ENCODE measurements around the gene KIF13A. TPM values are rescaled to one million over a fixed set of nuclear protein-coding genes. Genes with fewer than 3 reads are reported as not detected.

KIF13A gene
- total RNA-seq, result 43.0 TPM

- intact Hi-C loops (cut with DNase I), result loop anchor here (10.0 kb wide), 1 partner anchor 113 kb away; no protein-coding TSS in a partner anchor
- Histone ChIP-seq H3K9me3 (no peaks in the 10 kb centered on the region), H3K36me3 (no peaks in the 10 kb centered on the region), H3K27me3 (no peaks in the 10 kb centered on the region), H3K4me1 (peaks cover 38% of the 10 kb centered on the region), H3K27ac (peak within 1 kb of the TSS; percentile 96), H3K4me3 (peak within 1 kb of the TSS; percentile 81 to 82)
- TF ChIP-seq POLR2AphosphoS5 (IDR thresholded peaks at IDR 0.05; ENCODE audit: insufficient read depth in 1 of 2, low read depth in 1 of 2), result no peak
- DNase-seq (ENCODE audit: extremely low spot score in 2 of 2), result no peak
These were observed at the start of gene KIF13A for GRCh38 chr6:17987447-17987696. Gene KIF13A (minus strand): TSS chr6:17987635. CDS start chr6:17987463, 172 bp downstream.

DNA sequence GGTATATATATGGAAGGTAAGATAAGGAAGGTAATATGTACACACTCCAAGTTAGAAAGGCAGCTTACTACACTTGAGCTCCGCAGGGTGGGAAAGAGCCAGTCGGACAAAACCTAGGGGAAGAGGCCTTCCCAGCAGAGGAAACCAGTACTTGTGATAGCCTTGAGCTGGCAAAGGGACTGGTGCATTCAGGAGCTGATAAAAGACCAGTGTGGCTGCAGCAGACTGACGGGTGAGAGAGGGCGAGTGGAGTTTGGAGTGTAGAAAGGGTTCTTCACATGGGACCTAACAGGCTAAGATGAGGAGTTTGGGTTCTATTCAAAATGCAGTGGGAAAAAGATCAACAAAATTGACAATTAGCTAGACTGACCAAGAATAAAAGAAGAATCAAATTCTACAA lies 49.3 kb upstream of the KIF13A start:
- Histone ChIP-seq H3K36me3 (no peaks in the 10 kb centered on the region), H3K9me3 (no peaks in the 10 kb centered on the region), H3K4me3 (no peak overlapping the region), H3K27ac (no peak overlapping the region), H3K4me1 (no peaks in the 10 kb centered on the region), H3K27me3 (no peaks in the 10 kb centered on the region)
- intact Hi-C loops (cut with DNase I), result no loop called here
- TF ChIP-seq POLR2AphosphoS5 (IDR thresholded peaks at IDR 0.05; ENCODE audit: insufficient read depth in 1 of 2, low read depth in 1 of 2), result no peak
- TF ChIP-seq CTCF (IDR thresholded peaks at IDR 0.05), result no peak
- no peak for TF ChIP-seq POLR2A (IDR thresholded peaks at IDR 0.05)
- DNase-seq (ENCODE audit: extremely low spot score in 2 of 2), result no peak

GRCh38 chr6:18035330-18035854 lies 48.0 kb upstream of the KIF13A start:
- no peaks in the 10 kb centered on the region for H3K9me3 ChIP-seq
- H3K27ac ChIP-seq, result no peak overlapping the region
- intact Hi-C loops (cut with DNase I), result no loop called here
- TF ChIP-seq POLR2AphosphoS5 (IDR thresholded peaks at IDR 0.05; ENCODE audit: insufficient read depth in 1 of 2, low read depth in 1 of 2) (no peak), POLR2A (IDR thresholded peaks at IDR 0.05) (no peak), CTCF (IDR thresholded peaks at IDR 0.05) (no peak)
- no peak overlapping the region for H3K4me3 ChIP-seq
- no peaks in the 10 kb centered on the region for H3K27me3 ChIP-seq
- no peaks in the 10 kb centered on the region for H3K36me3 ChIP-seq
- no peaks in the 10 kb centered on the region for H3K4me1 ChIP-seq
- no peak for DNase-seq (ENCODE audit: extremely low spot score in 2 of 2)

DNA sequence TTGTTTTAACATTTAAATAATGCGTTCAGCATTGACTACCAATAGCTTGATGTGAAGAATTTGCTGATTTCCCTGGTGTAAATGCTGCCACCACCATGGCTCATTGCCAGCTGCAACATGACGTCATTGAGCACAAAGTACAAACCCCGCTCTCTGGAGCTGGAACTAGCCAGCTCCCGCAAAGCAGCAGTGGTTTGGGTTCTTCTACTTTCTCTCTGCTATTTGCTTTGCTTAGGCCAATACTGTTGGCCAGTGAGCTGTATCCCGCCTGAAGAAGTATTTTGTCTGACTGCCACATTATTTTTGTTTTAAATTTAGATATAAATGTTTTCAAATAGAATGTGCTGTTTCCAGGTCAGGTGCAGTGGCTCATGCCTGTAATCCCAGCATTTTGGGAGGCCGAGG lies 47.4 kb upstream of the KIF13A start:
- Histone ChIP-seq H3K4me3 (no peak overlapping the region), H3K36me3 (no peaks in the 10 kb centered on the region), H3K9me3 (no peaks in the 10 kb centered on the region), H3K4me1 (no peaks in the 10 kb centered on the region), H3K27me3 (no peaks in the 10 kb centered on the region), H3K27ac (no peak overlapping the region)
- intact Hi-C loops (cut with DNase I), result no loop called here
- TF ChIP-seq POLR2A (IDR thresholded peaks at IDR 0.05), result no peak
- no peak for TF ChIP-seq POLR2AphosphoS5 (IDR thresholded peaks at IDR 0.05; ENCODE audit: insufficient read depth in 1 of 2, low read depth in 1 of 2)
- no peak for TF ChIP-seq CTCF (IDR thresholded peaks at IDR 0.05)
- DNase-seq (ENCODE audit: extremely low spot score in 2 of 2), result no peak

- DNase-seq (ENCODE audit: extremely low spot score in 2 of 2), result no peak
- Histone ChIP-seq H3K4me3 (no peak overlapping the region), H3K27me3 (no peaks in the 10 kb centered on the region), H3K9me3 (no peaks in the 10 kb centered on the region), H3K27ac (no peak overlapping the region), H3K36me3 (no peaks in the 10 kb centered on the region), H3K4me1 (peaks cover 7% of the 10 kb centered on the region)
- intact Hi-C loops (cut with DNase I), result no loop called here
- TF ChIP-seq POLR2AphosphoS5 (IDR thresholded peaks at IDR 0.05; ENCODE audit: insufficient read depth in 1 of 2, low read depth in 1 of 2), result no peak
- no peak for TF ChIP-seq CTCF (IDR thresholded peaks at IDR 0.05)
- no peak for TF ChIP-seq POLR2A (IDR thresholded peaks at IDR 0.05)
These were observed 44.3 kb upstream of the KIF13A start for GRCh38 chr6:18031680-18032256.

All from vagina (tissue), 2 donors.